Lower leg skin (tissue), 4 donors: ENCODE results near the gene ANKRD2. TPM values are rescaled to one million over a fixed set of nuclear protein-coding genes. Genes with fewer than 3 reads are reported as not detected.

Source experiments
- DNase-seq, 2 donors: peaks; one replicate each; pipeline ENCODE4 v3.0.0-alpha.2; 2019; ENCODE audit warnings: low spot score in 2 of 2
- H3K4me3 ChIP-seq: fragments of 200-600 bp; sonication (generic); 2 replicates; pipeline ENCODE4 v1.5.1; 2017; ENCODE audit warnings: mild to moderate bottlenecking, low read depth; ENCODE audit not compliant: poor library complexity, severe bottlenecking
- CTCF ChIP-seq, 3 donors: fragments of 450-650 bp; IDR thresholded peaks; one replicate each; pipeline ENCODE4 v1.5.1; 2016; ENCODE audit warnings: antibody characterized with exemption in 3 of 3, mild to moderate bottlenecking in 3 of 3, moderate library complexity in 2 of 3
- POLR2A ChIP-seq, 2 donors: fragments of 450-650 bp; IDR thresholded peaks; one replicate each; pipeline ENCODE4 v1.6.1; 2016 to 2017; ENCODE audit warnings: antibody characterized with exemption in 2 of 2, mild to moderate bottlenecking in 1 of 2, moderate library complexity in 1 of 2
- WGBS, 2 donors: methylation state at CpG; one replicate each; pipeline ENCODE4 v1.1.5; 2018; 5-methylcytosine and 5-hydroxymethylcytosine counted together
- intact Hi-C: fragments of 100-400 bp; cut with DNase I; formaldehyde crosslinking; loops from one replicate; pipeline ENCODE4 v1.15.0; 2023; ENCODE audit warnings: low total_unique reads
- total RNA-seq, 4 donors: library from RNA; depleted of rRNA; stranded (reverse); fragments of >200 nt; gene quantifications; one replicate each; pipeline ENCODE4 v1.1.0, GENCODE V29; 2016

Gene ANKRD2
- total RNA-seq, 4 donors from 2014 or later = 3.6 to 5.5 (median 4.8) TPM

DNA sequence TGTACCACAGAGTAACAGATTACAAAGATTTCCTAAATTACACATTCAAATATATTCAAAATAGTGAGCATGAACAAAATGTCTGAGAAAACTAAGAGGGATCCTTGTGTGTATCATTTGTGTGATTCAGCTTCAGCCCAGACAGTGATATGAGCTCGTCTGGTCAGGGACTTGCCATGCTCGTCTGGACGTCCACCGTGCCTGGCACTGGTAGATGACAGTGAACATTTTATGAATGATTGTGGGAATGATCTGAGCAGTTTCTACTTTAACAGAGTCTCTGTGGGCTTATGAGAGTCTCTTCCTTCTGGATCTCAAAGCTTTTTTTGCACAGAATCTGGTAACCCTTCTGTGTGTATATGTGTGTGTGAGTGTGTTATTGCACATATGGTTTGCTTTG, 34.2 kb upstream of the ANKRD2 start:
- intact Hi-C loops = no loop called here
- no peak for DNase-seq
- no peak overlapping the region for H3K4me3 ChIP-seq
- 32 to 46% methylated on average over 4 of the region's 4 CpGs for WGBS, 2 donors
- TF ChIP-seq CTCF (IDR thresholded peaks at IDR 0.05) (no peak), POLR2A (IDR thresholded peaks at IDR 0.05) (no peak)

- H3K4me3 ChIP-seq = no peak overlapping the region
- 53 to 69% methylated on average over 2 to 4 of the region's 4 CpGs for WGBS, 2 donors
- intact Hi-C loops = no loop called here
- peak; percentile 69 to 90 for DNase-seq
- no peak for TF ChIP-seq CTCF (IDR thresholded peaks at IDR 0.05)
- TF ChIP-seq POLR2A (IDR thresholded peaks at IDR 0.05) = no peak
Observed at GRCh38 chr10:97538839-97539238, 33.7 kb upstream of the ANKRD2 start.

DNA sequence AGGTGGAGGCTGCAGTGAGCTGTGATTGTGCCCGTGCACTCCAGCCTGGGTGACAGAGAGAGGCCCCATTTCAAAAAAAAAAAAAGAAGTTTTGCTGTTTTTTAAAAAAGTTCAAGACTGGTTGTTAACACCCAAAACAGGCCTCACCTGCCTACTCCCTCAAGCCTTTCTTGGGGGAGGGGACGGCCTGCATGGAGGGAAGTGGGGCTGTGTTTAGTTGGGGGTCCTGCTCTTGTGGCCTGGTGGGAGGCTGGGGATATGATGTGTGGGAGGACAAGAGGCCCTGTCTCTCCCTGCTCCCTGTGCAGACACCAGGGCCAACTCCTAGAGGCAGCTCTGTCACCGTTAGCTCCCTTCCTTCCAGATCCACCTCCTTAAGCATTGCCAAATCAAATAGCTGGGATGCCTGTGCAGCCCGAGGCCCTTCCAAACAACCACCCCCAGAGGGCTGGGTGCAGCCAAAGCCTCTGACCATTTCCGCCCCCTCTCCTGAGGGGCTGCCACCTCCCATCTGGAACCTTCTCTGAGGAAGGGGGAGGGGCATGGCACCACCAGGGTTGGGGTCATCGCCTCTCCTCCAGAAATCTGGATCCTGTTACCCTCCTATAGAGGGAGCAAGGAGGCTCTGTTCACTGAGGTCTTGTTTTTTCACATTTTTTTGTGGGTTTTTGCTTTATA, 32.9 kb upstream of the ANKRD2 start:
- intact Hi-C loops = no loop called here
- 44 to 46% methylated on average over 6 of the region's 6 CpGs for WGBS, 2 donors
- no peak for TF ChIP-seq CTCF (IDR thresholded peaks at IDR 0.05)
- no peak for TF ChIP-seq POLR2A (IDR thresholded peaks at IDR 0.05)
- no peak for DNase-seq
- no peak overlapping the region for H3K4me3 ChIP-seq

DNA sequence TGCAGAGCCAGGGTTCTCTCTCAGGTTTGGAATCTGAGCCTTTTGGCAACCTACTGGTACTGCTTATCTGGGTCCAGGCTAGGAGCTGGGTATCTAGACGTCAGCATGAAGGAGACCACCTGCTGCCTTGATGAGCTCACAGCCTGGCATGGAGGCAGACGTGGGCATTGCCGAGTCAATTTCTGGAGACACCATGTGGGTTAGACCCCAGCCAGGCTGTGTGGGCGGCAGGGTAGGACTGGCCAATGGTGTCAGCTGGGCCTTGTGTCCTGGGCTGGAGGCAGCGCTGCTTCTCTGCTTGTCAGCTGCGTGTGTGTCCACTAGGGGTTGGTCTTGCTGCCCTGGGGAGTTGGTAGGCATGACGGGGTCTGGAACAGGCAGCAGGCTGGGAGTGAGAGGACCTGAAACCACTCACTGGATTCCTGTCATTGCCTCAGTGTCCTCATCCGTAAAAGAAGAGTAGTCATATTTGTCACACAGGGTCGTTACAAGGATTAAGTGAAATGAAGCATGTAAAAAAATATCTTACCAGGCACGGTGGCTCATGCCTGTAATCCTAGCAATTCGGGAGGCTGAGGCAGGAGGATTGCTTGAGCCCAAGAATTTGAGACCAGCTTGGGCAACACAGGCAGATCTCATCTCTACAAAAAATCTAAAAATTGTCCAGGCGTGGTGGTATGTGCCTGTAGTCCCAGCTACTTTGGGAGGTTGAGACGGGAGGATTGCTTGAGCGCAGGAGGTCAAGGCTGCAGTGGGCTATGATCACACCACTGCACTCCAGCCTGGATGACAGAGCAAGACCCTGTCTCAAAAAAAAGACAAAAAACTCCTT, 31.7 kb upstream of the ANKRD2 start:
- TF ChIP-seq POLR2A (IDR thresholded peaks at IDR 0.05) = no peak
- no peak for TF ChIP-seq CTCF (IDR thresholded peaks at IDR 0.05)
- 84 to 87% methylated on average over 11 to 14 of the region's 14 CpGs for WGBS, 2 donors
- no peak for DNase-seq
- intact Hi-C loops = no loop called here
- no peak overlapping the region for H3K4me3 ChIP-seq

DNA sequence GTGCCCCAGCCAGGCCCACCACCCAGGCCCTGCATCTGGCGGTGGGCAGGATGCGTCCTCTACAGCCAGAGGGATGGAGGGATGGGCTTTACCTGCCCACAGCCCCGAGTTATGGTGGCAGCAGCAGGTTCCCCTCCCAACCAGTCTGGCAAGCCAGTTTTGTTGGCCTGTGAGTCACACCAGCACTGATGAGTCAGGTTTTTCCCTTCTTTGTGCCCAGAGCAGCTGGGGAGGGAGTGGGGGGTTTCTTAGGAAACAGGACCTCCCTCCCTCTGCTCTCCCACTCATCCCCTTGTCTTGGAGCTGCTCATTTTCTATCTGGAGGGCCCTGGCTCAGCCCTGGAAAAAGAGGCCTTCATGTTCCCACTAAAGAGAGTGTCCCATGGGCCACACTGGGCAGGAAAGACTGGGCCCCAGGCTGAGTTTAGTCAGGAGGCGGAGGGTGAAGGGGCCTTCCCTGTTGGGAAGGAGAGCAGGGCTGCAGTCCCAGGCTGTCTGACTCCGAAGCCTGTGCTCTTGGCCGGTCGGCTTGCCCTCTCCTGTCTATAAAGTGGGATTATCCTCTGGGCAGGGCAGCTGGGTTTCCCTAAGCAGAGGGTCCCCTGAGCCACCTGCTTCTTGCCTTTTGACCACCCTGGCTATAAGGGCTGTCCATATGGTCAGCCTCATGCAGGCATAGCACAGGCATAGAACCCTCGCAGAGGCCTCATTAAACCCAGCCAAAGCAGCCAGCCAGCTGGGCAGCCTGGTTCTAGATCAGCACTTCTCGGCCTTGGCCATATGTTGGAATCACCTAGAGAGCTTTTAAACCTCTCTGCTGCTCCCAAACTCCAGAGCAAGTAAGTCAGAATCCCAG, 30.2 kb upstream of the ANKRD2 start:
- TF ChIP-seq CTCF (IDR thresholded peaks at IDR 0.05) (no peak), POLR2A (IDR thresholded peaks at IDR 0.05) (no peak)
- intact Hi-C loops = no loop called here
- H3K4me3 ChIP-seq = no peak overlapping the region
- WGBS, 2 donors = 13 to 25% methylated on average over 7 to 9 of the region's 9 CpGs
- peak; percentile 83 to 93 for DNase-seq
